Jurkat, Clone E6-1 (cell line): ENCODE measurements around the gene SPAG16.
A peak's percentile ranks its signal among the peaks of the same experiment; 100 is the strongest.
"Not testable (repeated sequence)": the region's sequence is repeated elsewhere in the genome, so short reads cannot be mapped to it uniquely, and the experiment has no call there.

ENCODE experiments used
- DNase-seq: peaks from one replicate; pipeline ENCODE4 v3.0.0-alpha.2; 2011; ENCODE audit warnings: low read depth, low spot score
- H3K4me3 ChIP-seq: 2 replicates; pipeline ENCODE4 v1.5.1; 2011; ENCODE audit warnings: mild to moderate bottlenecking, low read length, control low read depth, moderate library complexity

The SPAG16 gene

DNA sequence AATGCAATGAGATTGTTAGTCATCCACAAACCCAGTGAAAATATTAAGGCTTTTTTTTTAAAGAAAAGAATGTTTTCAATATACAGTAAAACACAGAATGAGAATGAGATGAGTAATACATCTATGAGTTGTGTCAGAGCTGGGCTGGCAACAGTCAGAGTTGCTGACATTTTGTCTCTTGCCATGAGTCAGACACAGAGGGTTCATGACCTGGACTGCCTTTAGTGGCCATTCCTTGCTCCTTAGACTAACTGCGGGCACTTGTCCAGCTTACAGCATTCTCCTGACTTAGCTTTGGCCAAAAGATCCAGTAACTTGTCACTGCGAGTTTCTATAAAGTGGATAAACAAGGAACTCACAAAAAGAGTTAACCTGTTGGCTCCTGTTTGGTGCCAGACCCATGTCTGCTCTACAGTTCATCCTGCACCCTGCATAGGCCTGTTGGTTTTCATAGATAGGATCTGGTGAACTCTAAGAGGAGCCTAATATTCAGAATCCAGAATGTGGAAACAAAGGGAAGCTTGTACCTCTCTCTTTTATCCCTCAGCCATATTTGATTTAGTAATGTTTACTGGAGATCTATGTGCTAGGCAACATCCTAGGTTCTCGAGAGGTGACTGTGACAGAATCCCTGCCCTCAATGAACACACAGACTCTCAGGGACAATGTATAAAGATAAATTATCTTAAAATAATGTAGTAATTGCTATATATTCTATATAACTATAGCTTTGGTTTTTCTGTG lies 735.1 kb downstream of the SPAG16 start:
- DNase-seq: no peak

DNA sequence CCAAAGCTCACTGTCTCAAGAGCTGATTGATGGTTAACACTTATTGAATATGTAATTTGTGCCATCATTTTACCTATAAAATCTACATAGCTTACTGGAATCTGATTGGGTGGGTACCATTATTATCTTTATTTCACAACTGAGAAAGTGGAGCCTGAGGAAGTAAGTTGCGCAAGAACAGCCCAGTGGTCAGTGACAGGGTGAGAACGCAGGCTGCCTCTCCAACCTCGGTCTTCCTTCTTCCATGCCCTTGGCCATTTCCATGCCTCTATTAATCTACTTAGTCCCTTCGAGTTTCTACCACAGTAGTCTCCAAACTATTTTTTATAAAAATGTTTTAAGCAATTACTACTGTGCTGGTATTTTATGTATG lies 735.7 kb downstream of the SPAG16 start:
- H3K4me3 ChIP-seq: no peak overlapping the region
- no peak for DNase-seq

More for the DNA sequence above, 735.1 kb downstream of the SPAG16 start:
- H3K4me3 ChIP-seq: no peak overlapping the region

DNA sequence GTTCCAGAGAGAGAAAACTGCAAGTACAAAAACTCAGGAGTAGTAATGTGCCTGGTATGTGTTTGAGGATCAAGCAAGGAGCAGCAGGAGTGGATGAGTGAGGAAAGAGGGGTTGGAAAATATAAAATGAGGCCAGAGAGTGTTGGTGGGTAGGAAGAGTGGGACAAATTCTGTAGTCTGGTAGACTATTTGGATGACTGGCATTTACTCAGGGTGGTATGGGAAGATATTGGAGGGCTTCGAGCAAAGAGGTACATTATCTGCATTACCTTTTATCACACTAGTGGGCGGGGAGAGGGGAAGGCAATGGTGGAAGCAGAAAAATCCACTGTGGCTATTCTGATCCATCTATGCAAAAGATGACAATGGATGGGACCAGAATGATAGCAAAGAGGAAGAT lies 744.9 kb downstream of the SPAG16 start:
- no peak for DNase-seq
- H3K4me3 ChIP-seq: no peak overlapping the region

DNA sequence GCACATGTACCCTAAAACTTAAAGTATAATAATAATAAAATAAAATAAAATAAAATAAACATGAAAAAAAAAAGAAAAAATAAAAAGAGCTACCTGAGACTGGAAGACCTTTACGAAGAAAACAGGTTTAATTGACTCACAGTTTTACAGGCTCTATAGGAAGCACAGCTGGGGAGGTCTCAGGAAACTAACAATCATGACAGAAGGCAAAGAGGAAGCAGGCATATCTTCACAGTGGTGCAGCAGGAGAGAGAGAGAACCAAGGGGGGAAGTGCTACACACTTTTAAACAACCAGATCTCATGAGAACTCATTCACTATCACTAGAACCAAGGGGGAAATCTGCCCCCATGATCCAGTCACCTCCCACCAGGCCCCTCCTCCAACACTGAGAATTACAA lies 747.3 kb downstream of the SPAG16 start:
- no peak overlapping the region for H3K4me3 ChIP-seq

DNA sequence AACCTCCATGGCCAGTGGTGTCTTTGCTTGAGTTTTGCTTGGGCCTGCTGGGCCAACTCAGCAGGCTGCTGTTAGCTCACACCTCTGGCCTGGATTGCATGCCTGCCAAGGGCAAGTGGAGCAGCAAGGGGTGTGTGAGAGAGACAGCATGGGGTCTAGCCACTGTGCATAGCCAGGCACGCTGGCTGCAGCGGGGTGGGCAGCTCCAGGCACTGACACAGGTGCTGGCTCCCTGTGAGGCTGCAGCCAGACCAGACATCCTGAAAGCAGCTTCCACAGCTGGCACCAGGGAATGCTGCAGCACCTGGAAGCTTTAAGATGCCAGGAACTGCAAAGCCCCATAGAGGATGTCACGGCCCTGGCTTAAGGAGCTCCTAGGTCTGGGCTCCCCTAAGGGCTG lies 750.2 kb downstream of the SPAG16 start:
- no peak for DNase-seq
- H3K4me3 ChIP-seq: no peak overlapping the region

More for the DNA sequence above, 747.3 kb downstream of the SPAG16 start:
- no peak for DNase-seq

DNA sequence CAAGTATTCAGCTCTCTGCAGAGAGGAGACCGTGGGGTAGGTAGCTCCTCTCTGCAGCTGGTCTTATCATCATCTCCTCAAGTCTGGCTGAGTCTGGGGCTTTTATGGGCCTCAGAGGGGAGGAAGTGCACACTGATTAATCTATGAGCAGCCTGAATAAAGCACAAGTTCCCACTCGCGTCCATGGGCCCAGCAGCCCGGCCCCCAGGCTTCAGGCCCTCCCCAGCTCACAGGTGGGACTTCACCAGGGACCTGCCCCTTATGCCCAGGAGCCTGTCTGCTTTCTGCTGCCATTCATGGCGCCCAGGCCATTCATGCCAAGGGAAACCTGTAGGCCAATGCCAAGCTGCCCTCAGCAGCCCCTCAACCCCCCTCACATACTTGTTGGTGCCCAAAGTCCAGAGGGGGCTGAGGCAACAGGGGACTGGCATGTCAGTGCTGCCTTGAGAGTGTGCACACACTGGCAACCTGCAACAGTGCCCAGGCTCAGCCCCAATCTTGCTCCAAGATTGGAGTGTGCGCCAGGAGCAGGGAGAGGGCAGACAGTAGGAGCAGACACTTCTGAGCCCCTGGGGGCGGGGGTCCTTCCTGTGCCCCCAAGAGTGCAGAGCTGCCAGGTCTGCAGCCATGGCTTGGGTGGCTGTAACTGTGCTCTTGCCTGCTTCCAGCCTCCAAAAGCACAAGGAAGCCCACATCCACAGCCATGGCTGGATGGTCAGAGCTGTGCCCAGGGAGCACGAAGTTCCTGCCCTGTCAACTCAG lies 751.0 kb downstream of the SPAG16 start:
- no peak overlapping the region for H3K4me3 ChIP-seq
- no peak for DNase-seq

DNA sequence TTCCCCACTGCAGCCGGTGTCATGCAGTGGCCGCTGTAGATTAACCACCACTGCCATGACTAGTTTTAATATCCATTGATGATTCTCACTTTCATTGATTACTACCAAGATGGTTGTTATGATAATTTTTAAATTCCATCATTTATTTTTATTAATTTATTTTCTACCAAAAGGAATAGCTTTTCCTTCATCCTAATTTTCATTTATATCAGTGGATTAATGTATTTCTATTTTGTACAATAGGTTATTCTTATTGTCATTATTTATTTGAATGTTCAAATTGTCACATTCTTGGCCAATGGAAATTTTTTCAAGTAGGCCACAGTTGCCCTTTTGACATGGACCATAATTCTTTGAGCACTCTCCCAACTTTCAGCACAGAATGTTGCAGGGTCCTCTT lies 751.7 kb downstream of the SPAG16 start:
- DNase-seq: no peak
- no peak overlapping the region for H3K4me3 ChIP-seq

DNA sequence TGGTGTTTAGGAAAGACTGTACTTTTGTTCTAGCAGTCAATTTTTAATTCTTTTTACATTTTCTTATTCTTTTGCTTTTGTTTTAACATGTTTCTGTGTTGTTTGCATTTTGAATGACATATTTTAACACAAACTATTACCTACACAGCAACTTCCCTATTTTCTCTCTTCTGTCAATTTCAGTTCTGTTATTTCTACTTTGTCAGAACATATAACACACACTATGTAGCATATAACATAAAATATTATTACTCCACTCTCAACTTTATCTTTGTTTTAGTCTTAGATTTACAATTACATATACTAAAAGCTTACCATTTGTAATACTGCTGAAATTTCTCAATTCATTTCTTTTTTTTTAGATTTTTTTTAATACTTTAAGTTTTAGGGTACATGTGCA lies 753.9 kb downstream of the SPAG16 start:
- no peak for DNase-seq
- no peak overlapping the region for H3K4me3 ChIP-seq

DNA sequence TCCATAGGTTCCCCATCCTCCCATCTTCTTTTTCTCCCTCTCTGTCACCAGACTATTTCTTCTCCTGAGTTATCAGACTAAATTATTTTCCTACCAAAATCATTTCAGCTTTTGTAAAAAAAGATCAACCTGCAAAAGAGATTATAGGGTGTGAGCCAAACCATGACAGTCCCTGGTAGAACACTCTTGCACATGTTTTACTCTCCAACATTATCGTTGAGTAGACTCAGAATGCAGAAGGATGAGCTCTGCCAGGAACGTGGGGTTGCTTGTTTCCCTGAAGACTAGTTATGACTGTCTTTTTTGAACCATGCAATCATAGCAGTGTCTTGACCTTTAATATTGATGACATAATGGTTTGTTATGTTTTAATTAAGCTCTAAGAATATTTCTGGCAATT lies 766.5 kb downstream of the SPAG16 start:
- H3K4me3 ChIP-seq: no peak overlapping the region
- DNase-seq: no peak

DNA sequence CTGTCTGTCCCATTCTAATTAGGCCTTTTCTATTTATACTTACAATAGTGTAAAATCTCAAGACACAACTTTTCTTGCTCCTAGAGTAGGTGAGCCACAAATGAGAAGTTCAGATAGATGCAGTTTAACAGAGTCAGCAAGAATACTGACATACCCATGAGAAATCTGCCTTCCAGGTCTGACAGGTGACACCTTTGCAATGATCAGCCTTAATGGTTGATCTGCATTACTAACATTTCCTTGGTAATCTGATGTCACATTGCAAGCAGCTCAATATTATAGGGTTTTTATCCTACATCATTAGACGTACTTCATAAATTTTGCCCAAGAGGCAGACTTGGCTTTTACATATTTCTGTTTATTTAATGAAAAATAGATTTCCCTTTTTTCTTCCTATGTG lies 767.3 kb downstream of the SPAG16 start:
- no peak overlapping the region for H3K4me3 ChIP-seq
- no peak for DNase-seq

DNA sequence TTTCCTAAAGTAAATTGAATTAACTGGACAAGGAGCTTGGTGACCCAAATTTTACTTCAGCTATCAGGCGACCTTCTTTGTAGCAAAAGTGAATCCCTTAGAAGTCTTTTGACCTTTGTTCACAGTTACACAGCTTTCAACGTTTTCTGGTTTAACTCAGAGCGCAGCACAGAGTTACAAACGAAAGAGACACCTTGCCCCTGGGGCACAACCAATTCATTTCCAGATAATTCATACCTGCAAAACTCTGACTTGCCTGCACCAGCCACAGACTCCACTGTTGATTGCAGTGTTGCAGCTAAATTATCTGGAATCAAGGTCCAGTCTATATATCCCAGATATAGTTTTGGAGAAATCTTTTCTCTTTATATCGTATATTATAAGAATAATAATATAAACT lies 768.0 kb downstream of the SPAG16 start:
- no peak for DNase-seq
- H3K4me3 ChIP-seq: no peak overlapping the region

DNA sequence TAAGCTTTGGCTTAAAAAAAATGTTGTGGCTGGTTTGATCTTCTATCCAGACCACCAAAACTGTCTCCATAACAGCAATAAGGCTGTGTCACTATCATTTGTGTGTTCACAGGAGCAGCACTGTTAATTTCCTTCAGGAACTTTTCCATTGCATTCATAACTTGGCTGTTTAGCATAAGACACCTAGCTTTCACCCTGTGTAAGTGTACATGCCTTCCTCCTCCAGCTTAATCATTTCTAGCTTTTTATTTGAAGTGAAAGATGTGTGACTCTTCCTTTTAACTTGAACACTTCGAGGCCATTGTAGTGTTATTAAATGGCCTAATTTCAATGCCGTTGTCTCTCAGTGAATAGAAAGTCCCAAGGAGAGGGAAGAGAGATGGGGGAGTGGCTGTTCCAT lies 773.7 kb downstream of the SPAG16 start:
- no peak for DNase-seq
- H3K4me3 ChIP-seq: no peak overlapping the region

DNA sequence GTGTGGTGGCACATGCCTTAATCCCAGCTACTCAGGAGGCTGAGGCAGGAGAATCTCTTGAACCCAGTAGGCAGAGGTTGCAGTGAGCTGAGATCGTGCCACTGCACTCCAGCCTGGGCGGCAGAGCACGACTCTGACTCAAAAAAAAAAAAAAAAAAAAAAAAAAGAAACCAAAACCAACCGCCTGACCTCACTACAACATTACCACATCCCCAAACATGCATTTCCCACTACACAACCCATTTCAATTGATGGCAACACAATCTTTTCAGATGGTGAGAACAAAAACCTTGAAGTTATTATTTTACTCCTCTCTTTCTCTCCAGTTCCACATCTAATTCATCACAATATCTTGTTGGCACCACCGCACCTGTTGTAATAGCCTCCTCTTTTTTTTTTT lies 778.0 kb downstream of the SPAG16 start:
- not testable (repeated sequence) for H3K4me3 ChIP-seq
- peak; percentile 11 for DNase-seq

DNA sequence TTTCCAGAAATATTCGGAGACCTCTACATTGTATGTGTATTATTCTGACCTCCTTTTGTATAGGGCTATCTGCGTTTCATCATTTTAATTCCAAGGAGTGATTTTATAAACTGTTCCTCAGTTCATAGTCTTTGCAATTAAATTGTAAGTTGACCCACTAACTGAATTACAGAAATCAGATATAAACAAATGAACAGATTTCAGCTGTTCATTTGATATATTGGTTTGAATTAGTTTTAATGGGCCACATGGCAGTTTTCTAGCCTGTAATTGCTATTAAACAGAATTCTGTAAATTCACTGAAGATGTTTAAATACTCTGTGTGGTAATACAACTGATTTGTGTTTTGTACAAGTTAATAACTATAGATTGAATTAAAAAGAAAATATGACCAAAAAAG lies 780.2 kb downstream of the SPAG16 start:
- no peak overlapping the region for H3K4me3 ChIP-seq
- no peak for DNase-seq

DNA sequence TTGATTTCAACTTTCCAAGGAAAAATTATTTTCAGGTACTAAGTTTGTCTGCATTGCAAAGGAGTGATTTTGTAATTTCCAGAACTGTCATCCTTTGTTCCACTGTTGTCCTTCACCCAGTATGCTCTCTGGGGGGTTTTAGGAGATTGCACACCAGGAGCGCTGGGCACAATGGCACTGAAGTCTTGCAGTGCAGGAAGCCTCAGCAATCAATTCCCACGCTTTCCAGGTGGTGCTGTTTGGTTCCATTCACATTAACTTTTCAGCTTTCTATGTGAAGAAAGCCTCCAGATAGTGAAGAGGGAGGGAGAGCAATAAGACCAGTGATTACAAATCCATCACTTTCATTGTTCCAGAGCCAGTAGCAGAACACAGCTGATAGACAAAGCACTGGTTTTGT lies 782.6 kb downstream of the SPAG16 start:
- no peak overlapping the region for H3K4me3 ChIP-seq
- DNase-seq: no peak

DNA sequence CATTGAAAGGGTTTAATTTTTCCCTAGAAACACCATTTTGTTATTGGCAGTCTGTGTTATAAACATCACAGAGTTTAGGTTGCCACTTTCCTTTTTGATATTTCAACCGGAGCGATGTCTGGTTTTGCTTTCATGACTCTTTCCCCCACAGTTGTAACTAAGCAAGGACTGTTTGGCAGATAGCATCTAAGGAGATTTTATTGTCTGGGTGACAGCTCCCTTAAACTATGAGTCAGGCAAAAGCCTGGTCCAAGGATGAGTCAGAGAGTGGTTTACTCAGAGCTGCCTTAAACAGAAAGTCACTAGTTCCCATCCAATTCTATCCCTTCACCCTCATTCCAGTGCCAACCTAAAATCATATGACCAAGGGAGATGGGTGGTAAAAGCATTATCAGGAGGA lies 785.0 kb downstream of the SPAG16 start:
- no peak overlapping the region for H3K4me3 ChIP-seq
- DNase-seq: no peak

DNA sequence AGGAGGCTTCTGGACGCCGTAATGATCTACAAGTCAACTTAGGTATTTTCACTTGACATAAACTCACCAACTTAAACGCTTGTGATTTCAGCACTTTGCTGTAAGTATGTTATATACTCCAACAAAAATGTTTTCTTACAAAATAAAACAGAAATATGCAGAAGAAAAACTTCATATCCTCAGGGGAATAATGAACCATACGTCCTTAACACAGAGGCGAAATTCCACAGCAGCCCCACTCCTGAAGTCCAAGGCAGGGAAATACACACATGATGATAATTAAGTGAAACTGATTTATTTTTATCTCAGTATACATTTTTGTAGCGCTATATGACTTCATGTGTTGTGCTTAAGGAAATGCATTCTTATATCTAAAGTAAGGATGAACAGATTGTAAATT lies 791.2 kb downstream of the SPAG16 start:
- no peak overlapping the region for H3K4me3 ChIP-seq
- DNase-seq: no peak

DNA sequence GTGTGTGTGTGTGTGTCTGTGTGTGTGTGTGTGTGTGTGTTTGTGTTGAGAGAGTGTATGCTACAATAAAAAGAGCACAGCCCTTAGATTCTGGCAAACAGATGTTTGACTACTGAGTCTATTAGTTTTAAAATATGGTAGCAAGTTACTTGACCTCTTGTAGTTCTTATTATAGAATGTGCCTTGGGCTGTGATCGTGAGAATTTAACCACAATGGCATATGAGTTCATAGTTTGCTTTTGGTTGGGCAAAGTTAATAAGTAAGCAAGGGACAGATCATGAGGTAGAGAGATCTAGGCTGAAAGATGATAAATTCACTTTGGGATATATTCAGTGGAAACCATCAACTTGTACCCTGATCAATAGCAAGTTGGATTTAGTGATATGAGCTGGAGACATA lies 792.3 kb downstream of the SPAG16 start:
- no peak for DNase-seq
- H3K4me3 ChIP-seq: no peak overlapping the region

DNA sequence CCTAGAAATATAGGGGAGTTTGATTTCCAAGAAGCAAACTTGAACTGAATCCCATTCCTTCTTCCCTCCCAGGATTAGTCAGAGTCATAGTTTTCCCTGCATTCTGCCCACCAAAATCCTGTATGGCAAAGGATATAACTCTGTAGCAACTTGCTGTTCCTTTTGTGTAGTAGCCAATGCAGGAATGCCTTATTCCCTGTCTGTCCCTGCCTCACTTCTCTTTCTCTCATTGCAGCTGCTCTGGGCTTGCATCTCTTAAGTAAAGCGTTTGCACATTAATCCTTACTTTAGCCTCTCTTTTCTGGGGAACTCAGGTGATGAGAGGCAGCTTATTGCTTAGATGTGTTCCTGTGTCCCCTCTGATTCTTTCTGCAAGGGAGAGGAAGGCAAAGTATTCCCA lies 793.5 kb downstream of the SPAG16 start:
- H3K4me3 ChIP-seq: no peak overlapping the region
- DNase-seq: no peak

DNA sequence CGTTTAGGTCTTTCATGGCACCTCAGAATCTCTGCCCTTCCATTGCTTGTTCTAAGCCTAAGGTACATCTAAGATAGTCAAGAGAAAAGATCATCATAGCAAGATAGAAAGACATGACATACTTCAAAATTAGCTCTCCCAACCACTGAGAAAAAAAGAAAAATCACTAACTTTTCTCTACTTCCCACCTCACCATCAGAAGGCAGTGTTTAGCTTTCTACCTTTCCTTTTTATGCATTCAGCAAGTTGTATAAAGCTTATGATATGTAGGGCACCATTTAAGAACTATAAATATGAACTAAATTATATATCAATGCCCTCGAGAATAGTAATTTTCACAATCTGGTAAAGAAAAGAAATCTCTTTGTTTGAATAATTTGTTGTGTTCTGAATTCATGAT lies 794.8 kb downstream of the SPAG16 start:
- no peak overlapping the region for H3K4me3 ChIP-seq
- DNase-seq: no peak

DNA sequence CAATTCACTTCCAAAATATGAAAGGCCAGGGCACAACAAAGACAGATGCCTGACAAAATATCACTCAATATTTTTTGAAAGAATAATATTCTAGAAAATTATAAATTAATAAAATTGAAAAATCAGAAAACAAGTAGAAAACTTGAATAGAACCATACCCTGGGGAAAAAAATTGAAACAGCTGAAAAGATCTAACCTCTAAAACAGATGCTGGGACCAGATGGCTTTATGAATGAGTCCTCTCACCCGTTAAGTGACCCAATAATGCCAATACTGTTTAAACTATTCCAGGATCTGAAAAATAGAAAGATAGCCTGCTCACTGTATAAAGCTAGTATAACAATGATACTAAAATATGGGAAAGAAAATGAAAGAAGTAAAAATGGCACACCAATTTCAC lies 804.3 kb downstream of the SPAG16 start:
- H3K4me3 ChIP-seq: no peak overlapping the region
- no peak for DNase-seq
